H1 (cell line): Measurements from ENCODE around the gene SMIM24. TPM values are rescaled to one million over a fixed set of nuclear protein-coding genes. Genes with fewer than 3 reads are reported as not detected.

Experiments
- CTCF ChIA-PET: fragments of 300-600 bp; sonication (Branson Sonifier 250); formaldehyde crosslinking; loops from one replicate; lab custom pipeline; 2021; ENCODE audit not compliant: partially characterized antibody; lab: Charles Lee
- POLR2A ChIA-PET: fragments of 300-600 bp; sonication (Branson Sonifier 250); formaldehyde crosslinking; loops from one replicate; lab custom pipeline; 2021; ENCODE audit warnings: inconsistent platforms; ENCODE audit not compliant: partially characterized antibody; lab: Charles Lee
- DNase-seq, 2 experiments: peaks; one replicate each; pipeline versions ENCODE4 v3.0.0 to v3.0.0-alpha.2; 2010 to 2022; ENCODE audit warnings: low spot score in 2 of 2, low read depth in 1 of 2, mixed read lengths in 1 of 2
- FAIRE-seq: peaks from 2 replicates; lab custom pipeline; 2011; peaks lifted over from hg19 to GRCh38; lab: Jason Lieb, UNC
- H2AFZ ChIP-seq: 2 replicates; pipeline ENCODE4 v1.8.1; 2012; ENCODE audit warnings: low read length, inconsistent platforms
- H2AK5ac ChIP-seq: 2 replicates; pipeline ENCODE4 v1.6.1; 2013; ENCODE audit warnings: low read depth, low read length
- H2BK120ac ChIP-seq: replicated peaks from 2 replicates; pipeline ENCODE3; 2013; ENCODE audit warnings: low read depth, low read length, inconsistent platforms
- H2BK12ac ChIP-seq: 2 replicates; pipeline ENCODE4 v1.6.1; 2013; ENCODE audit warnings: low read depth, low read length
- H2BK15ac ChIP-seq: 2 replicates; pipeline ENCODE4 v1.6.1; 2013; ENCODE audit warnings: low read length
- H2BK20ac ChIP-seq: 2 replicates; pipeline ENCODE4 v1.6.1; 2013; ENCODE audit warnings: low read length
- H2BK5ac ChIP-seq: 2 replicates; pipeline ENCODE4 v1.6.1; 2013; ENCODE audit warnings: low read depth, low read length
- H3K14ac ChIP-seq: 2 replicates; pipeline ENCODE4 v1.6.1; 2013; ENCODE audit warnings: inconsistent platforms; ENCODE audit not compliant: insufficient read length
- H3K18ac ChIP-seq: 2 replicates; pipeline ENCODE4 v1.6.1; 2013; ENCODE audit warnings: low read length; ENCODE audit errors: extremely low read depth
- H3K23ac ChIP-seq: 2 replicates; pipeline ENCODE4 v1.6.1; 2013; ENCODE audit warnings: inconsistent platforms; ENCODE audit not compliant: insufficient read length
- H3K23me2 ChIP-seq: 2 replicates; pipeline ENCODE4 v1.6.1; 2013; ENCODE audit warnings: low read depth, low read length
- H3K27ac ChIP-seq: 2 replicates; pipeline ENCODE4 v1.6.1; 2011; ENCODE audit warnings: low read depth, low read length, inconsistent platforms
- H3K27me3 ChIP-seq, 4 experiments: replicated peaks in 1 of 4; 1 replicate in 1 of 4; 2 replicates in 3 of 4; pipeline versions ENCODE4 v1.6.1 to v1.8.1; 2011 to 2013; ENCODE audit warnings: low read length in 3 of 4, mild to moderate bottlenecking in 3 of 4, inconsistent platforms in 2 of 4, mixed read lengths in 2 of 4, moderate library complexity in 1 of 4; ENCODE audit not compliant: control insufficient read depth in 3 of 4, insufficient read depth in 3 of 4; ENCODE audit errors: extremely low read depth in 1 of 4
- H3K36me3 ChIP-seq, 4 experiments: 2 replicates each; pipeline versions ENCODE4 v1.6.1 to v1.8.1; 2011 to 2013; ENCODE audit warnings: mild to moderate bottlenecking in 4 of 4, low read length in 3 of 4, moderate library complexity in 2 of 4, control low read depth in 1 of 4, inconsistent platforms in 1 of 4; ENCODE audit not compliant: insufficient read depth in 4 of 4, control insufficient read depth in 2 of 4
- H3K4ac ChIP-seq: replicated peaks from 2 replicates; pipeline ENCODE3; 2013; ENCODE audit warnings: low read length, low read depth, mixed read lengths, inconsistent platforms; ENCODE audit not compliant: insufficient read length
- H3K4me1 ChIP-seq, 4 experiments: replicated peaks in 1 of 4; 1 replicate in 1 of 4; 2 replicates in 3 of 4; pipeline versions ENCODE4 v1.6.1 to v1.8.1; 2011 to 2013; ENCODE audit warnings: low read length in 3 of 4, inconsistent platforms in 2 of 4, mixed read lengths in 1 of 4; ENCODE audit not compliant: insufficient read depth in 4 of 4, control insufficient read depth in 3 of 4
- H3K4me2 ChIP-seq, 2 experiments: 2 replicates each; pipeline versions ENCODE4 v1.6.1 to v1.8.1; 2011 to 2013; ENCODE audit warnings: low read depth in 2 of 2, low read length in 2 of 2, control low read depth in 1 of 2, inconsistent platforms in 1 of 2, mild to moderate bottlenecking in 1 of 2; ENCODE audit not compliant: insufficient read depth in 1 of 2
- H3K4me3 ChIP-seq, 4 experiments: fragments of 200-600, 300-600 bp in 1 of 4; sonication (generic), shearing (Covaris generic), sonication (Bioruptor Twin) in 1 of 4; 2 replicates each; pipeline versions ENCODE4 v1.5.1 to v1.8.1; 2011 to 2016; ENCODE audit warnings: low read length in 4 of 4, low read depth in 3 of 4, control low read depth in 2 of 4, inconsistent platforms in 2 of 4, mild to moderate bottlenecking in 2 of 4, mixed read lengths in 1 of 4, moderate library complexity in 1 of 4; ENCODE audit not compliant: insufficient read depth in 2 of 4; ENCODE audit errors: extremely low read depth in 1 of 4
- H3K56ac ChIP-seq: replicated peaks from 2 replicates; pipeline ENCODE3; 2013; ENCODE audit warnings: low read depth, mild to moderate bottlenecking, mixed read lengths, low read length, inconsistent platforms; ENCODE audit not compliant: insufficient read length
- H3K79me1 ChIP-seq: 2 replicates; pipeline ENCODE4 v1.6.1; 2013; ENCODE audit warnings: low read depth, low read length, control low read depth
- H3K79me2 ChIP-seq, 2 experiments: 2 replicates each; pipeline versions ENCODE4 v1.6.1 to v1.8.1; 2012 to 2013; ENCODE audit warnings: low read length in 2 of 2, mild to moderate bottlenecking in 2 of 2, inconsistent platforms in 1 of 2; ENCODE audit not compliant: insufficient read depth in 2 of 2, control insufficient read depth in 1 of 2
- H3K9ac ChIP-seq, 4 experiments: replicated peaks in 1 of 4; 1 replicate in 1 of 4; 2 replicates in 3 of 4; pipeline versions ENCODE4 v1.6.1 to v1.8.1; 2011 to 2013; ENCODE audit warnings: low read depth in 3 of 4, low read length in 3 of 4, control low read depth in 2 of 4, mild to moderate bottlenecking in 2 of 4, moderate library complexity in 2 of 4, inconsistent platforms in 1 of 4; ENCODE audit errors: extremely low read depth in 1 of 4
- H3K9me3 ChIP-seq, 2 experiments: 2 replicates each; pipeline versions ENCODE4 v1.6.1 to v1.8.1; 2012 to 2013; ENCODE audit warnings: mild to moderate bottlenecking in 2 of 2, moderate library complexity in 2 of 2, control low read depth in 1 of 2, inconsistent platforms in 1 of 2, low read depth in 1 of 2, low read length in 1 of 2, mixed read lengths in 1 of 2; ENCODE audit not compliant: insufficient read depth in 2 of 2
- H4K20me1 ChIP-seq, 2 experiments: replicated peaks in 1 of 2; 2 replicates each; pipeline versions ENCODE3 to v1.8.1; 2011 to 2013; ENCODE audit warnings: inconsistent platforms in 2 of 2, low read length in 2 of 2, mild to moderate bottlenecking in 1 of 2; ENCODE audit not compliant: insufficient read depth in 2 of 2, control insufficient read depth in 1 of 2
- H4K5ac ChIP-seq: 2 replicates; pipeline ENCODE4 v1.6.1; 2013; ENCODE audit warnings: low read length, low read depth, mixed read lengths, inconsistent platforms; ENCODE audit not compliant: insufficient read length
- H4K8ac ChIP-seq: 2 replicates; pipeline ENCODE4 v1.8.0; 2013; ENCODE audit warnings: mild to moderate bottlenecking, moderate library complexity, low read length, inconsistent platforms; ENCODE audit not compliant: insufficient read depth; ENCODE audit errors: extremely low read depth
- H4K91ac ChIP-seq: replicated peaks from 2 replicates; pipeline ENCODE3; 2013; ENCODE audit warnings: low read length, mixed read lengths, inconsistent platforms; ENCODE audit not compliant: insufficient read length
- BRCA1 ChIP-seq: IDR thresholded peaks from 2 replicates; pipeline ENCODE4 v1.6.1; 2012; ENCODE audit warnings: low read depth, low read length, improper control_type of control experiment
- CHD1 ChIP-seq: IDR thresholded peaks from 2 replicates; pipeline ENCODE4 v1.6.1; 2012; ENCODE audit warnings: low read depth, low read length, improper control_type of control experiment
- SIN3A ChIP-seq, 2 experiments: IDR thresholded peaks in 1 of 2; conservative IDR thresholded peaks in 1 of 2; 2 replicates each; pipeline ENCODE4 v1.6.1; 2011 to 2012; ENCODE audit warnings: low read length in 2 of 2, improper control_type of control experiment in 1 of 2, low read depth in 1 of 2, mild to moderate bottlenecking in 1 of 2
- TAF1 ChIP-seq: IDR thresholded peaks from 2 replicates; pipeline ENCODE4 v1.6.1; 2011; ENCODE audit warnings: mild to moderate bottlenecking, low read depth, low read length
- polyA plus RNA-seq, 7 experiments: library from polyadenylated mRNA; depleted of rRNA in 3 of 7; stranded (reverse) in 5 of 7; unstranded in 2 of 7; fragments of >200 nt in 5 of 7; fragments of 200-250 nt in 2 of 7; gene quantifications; 1 replicate in 5 of 7; 2 replicates in 1 of 7; 4 replicates in 1 of 7; pipeline versions ENCODE4 v1.2.1 to v1.2.3, GENCODE V29; 2011 to 2013; ENCODE audit warnings: missing spikeins in 2 of 7, mixed read lengths in 2 of 7
- total RNA-seq: library from RNA; stranded (reverse); fragmentation: NEBNext Ultra II Directional; extraction: Animal tissue kit (Norgen Biotek cat#: 25700); gene quantifications from 2 replicates; pipeline ENCODE4 v1.2.1, GENCODE V29; 2021

The SMIM24 gene
- total and polyA plus RNA-seq, 2 of the 8 experiments (the other 6 are each of a cell fraction or from before 2014, with no cell fraction given): 3.8 to 4.5 TPM

DNA sequence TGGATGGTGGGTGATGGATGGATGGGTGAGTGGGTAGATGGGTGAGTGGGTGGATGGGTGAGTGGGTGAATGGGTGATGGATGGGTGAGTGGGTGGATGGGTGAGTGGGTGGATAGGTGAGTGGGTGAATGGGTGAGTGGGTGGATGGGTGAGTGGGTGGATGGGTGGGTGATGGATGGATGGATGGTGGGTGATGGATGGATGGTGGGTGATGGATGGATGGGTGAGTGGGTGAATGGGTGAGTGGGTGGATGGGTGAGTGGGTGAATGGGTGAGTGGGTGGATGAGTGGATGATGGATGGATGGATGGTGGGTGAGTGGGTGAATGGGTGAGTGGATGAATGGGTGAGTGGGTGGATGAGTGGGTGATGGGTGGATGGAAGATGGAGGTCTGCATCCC lies 2.8 kb downstream of the SMIM24 start:
- Histone ChIP-seq H4K91ac (no peak overlapping the region), H2BK20ac (no peak overlapping the region), H3K9ac (no peak overlapping the region), H2AFZ (no peak overlapping the region), H3K36me3 (no peaks in the 10 kb centered on the region), H3K79me2 (no peaks in the 10 kb centered on the region), H3K9me3 (no peaks in the 10 kb centered on the region), H3K27me3 (peaks cover 0 to 7% (median 2%) of the 10 kb centered on the region in 4 experiments; a peak in 3 of 7 replicates), H3K4me3 (no peak overlapping the region), H2BK12ac (no peak overlapping the region), H3K23ac (no peak overlapping the region), H3K18ac (no peak overlapping the region), H4K5ac (no peak overlapping the region), H3K4ac (no peak overlapping the region), H3K56ac (no peak overlapping the region), H3K14ac (no peak overlapping the region), H3K4me2 (no peak overlapping the region; a peak in 1 of 4 replicates), H3K23me2 (peaks cover 23% of the 10 kb centered on the region; the same call in 1 of the 2 replicates), H3K27ac (no peak overlapping the region), H2BK120ac (no peak overlapping the region), H3K4me1 (peaks cover 0 to 7% (median 5%) of the 10 kb centered on the region in 4 experiments; a peak in 6 of 7 replicates), H3K79me1 (no peaks in the 10 kb centered on the region), H4K20me1 (peaks cover 0 to 10% of the 10 kb centered on the region in 2 experiments), H4K8ac (no peak overlapping the region), H2BK15ac (no peak overlapping the region), H2BK5ac (no peak overlapping the region), H2AK5ac (no peak overlapping the region)
- CTCF ChIA-PET: interaction anchor here (0.8 to 1.0 kb wide), 3 partner anchors 11 to 152 kb away, joined by 3 to 4 read pairs (median 3); no protein-coding TSS in a partner anchor
- FAIRE-seq: no peak
- POLR2A ChIA-PET: interaction anchor here (1.5 kb wide), 1 partner anchor 13 kb away, joined by 3 read pairs; no protein-coding TSS in a partner anchor
- no peak for DNase-seq
- no peak for TF ChIP-seq TAF1
- no peak for TF ChIP-seq BRCA1
- TF ChIP-seq SIN3A (conservative IDR thresholded peaks at IDR 0.05 in 1 of 2, IDR thresholded peaks at IDR 0.05 in 1 of 2; ENCODE audit: low read depth in 1 of 2, low read length in 2 of 2): no peak
- no peak for TF ChIP-seq CHD1
